IMR-90 (cell line): ENCODE results near the gene NRCAM.

Experiments used
- CEBPB ChIP-seq: IDR thresholded peaks from 2 replicates; pipeline ENCODE4 v1.6.1; 2012; ENCODE audit warnings: low read depth, low read length, improper control_type of control experiment
- CHD1 ChIP-seq: IDR thresholded peaks from 2 replicates; pipeline ENCODE4 v1.6.1; 2012; ENCODE audit warnings: low read depth, low read length, improper control_type of control experiment
- CTCF ChIP-seq: conservative IDR thresholded peaks from 2 replicates; pipeline ENCODE4 v1.5.1; 2012; ENCODE audit warnings: mild to moderate bottlenecking, low read depth, low read length, improper control_type of control experiment
- FOS ChIP-seq: fragments of 150-350 bp; IDR thresholded peaks from 2 replicates; pipeline ENCODE4 v1.6.1; 2016; ENCODE audit warnings: low read depth, low read length
- MAFK ChIP-seq: IDR thresholded peaks from 2 replicates; pipeline ENCODE4 v1.6.1; 2012; ENCODE audit warnings: low read depth, low read length, improper control_type of control experiment
- MXI1 ChIP-seq: IDR thresholded peaks from 2 replicates; pipeline ENCODE4 v1.6.1; 2012; ENCODE audit warnings: low read depth, mild to moderate bottlenecking, low read length, moderate library complexity, borderline replicate concordance
- NFE2L2 ChIP-seq: fragments of 150-350 bp; IDR thresholded peaks from 2 replicates; pipeline ENCODE4 v1.6.1; 2016; ENCODE audit warnings: low read depth, mild to moderate bottlenecking, low read length
- POLR2A ChIP-seq: IDR thresholded peaks from 2 replicates; pipeline ENCODE4 v1.6.1; 2012; ENCODE audit warnings: mild to moderate bottlenecking, low read depth, low read length
- RAD21 ChIP-seq: IDR thresholded peaks from 2 replicates; pipeline ENCODE4 v1.6.1; 2012; ENCODE audit warnings: low read length, improper control_type of control experiment
- RCOR1 ChIP-seq: IDR thresholded peaks from 2 replicates; pipeline ENCODE4 v1.6.1; 2012; ENCODE audit warnings: mild to moderate bottlenecking, low read length, improper control_type of control experiment; ENCODE audit not compliant: insufficient replicate concordance
- RFX5 ChIP-seq: IDR thresholded peaks from 2 replicates; pipeline ENCODE4 v1.8.0; 2012; ENCODE audit warnings: low read depth, mild to moderate bottlenecking, low read length, moderate library complexity
- USF2 ChIP-seq: fragments of 150-350 bp; IDR thresholded peaks from 2 replicates; pipeline ENCODE4 v1.6.1; 2017; ENCODE audit warnings: mild to moderate bottlenecking, antibody characterized with exemption, low read length, low read depth

DNA sequence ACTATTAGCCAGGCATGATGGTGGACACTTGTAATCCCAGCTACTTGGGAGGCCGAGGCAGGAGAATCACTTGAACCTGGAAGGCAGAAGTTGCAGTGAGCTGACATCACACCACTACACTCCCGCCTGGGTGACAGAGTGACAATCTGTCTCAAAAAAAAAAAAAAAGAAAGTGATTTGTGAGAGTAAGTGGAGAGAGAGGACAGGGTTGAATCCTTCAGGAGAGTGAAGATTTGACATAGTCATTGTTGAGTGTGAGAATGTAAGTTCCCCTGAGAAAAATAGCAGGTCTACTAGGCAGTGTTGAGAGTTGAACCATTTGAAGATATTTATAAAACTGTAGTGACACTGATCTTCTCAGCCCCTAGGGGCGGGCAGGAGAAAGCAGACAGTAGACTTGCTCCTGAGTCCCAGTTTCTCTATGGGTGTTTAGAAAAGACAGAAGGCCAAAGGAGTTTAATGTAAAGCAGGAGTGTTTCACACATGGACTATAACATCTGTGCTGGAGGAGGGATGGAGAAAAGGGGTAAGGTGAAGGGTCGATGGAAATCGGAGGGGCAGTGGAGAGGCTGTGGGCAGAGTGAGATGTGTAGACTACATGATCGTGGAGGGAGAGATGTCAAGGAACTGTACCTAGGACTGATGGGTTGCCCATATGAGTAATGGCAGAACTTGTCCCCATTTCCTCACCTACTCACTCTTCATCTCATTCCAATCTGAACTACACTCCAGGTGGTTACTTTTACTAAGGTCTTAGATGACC, 312.4 kb downstream of the NRCAM start:
- no peak for TF ChIP-seq CTCF
- no peak for TF ChIP-seq MAFK
- no peak for TF ChIP-seq RAD21
- TF ChIP-seq POLR2A: no peak
- no peak for TF ChIP-seq CEBPB
- no peak for TF ChIP-seq RCOR1
- TF ChIP-seq RFX5: no peak
- no peak for TF ChIP-seq NFE2L2
- TF ChIP-seq USF2: no peak
- TF ChIP-seq CHD1: no peak
- TF ChIP-seq MXI1: no peak
- no peak for TF ChIP-seq FOS
